ENCODE results near the gene COL11A2.

The COL11A2 gene

GRCh38 chr6:33192671-33193602, 670 bp upstream of the COL11A2 start:
- TF ChIP-seq CTCF (IDR thresholded peaks at IDR 0.05; ENCODE audit: low read depth, low read length) = no peak
- no peak for DNase-seq (ENCODE audit: low read depth, low spot score)
- H3K4me3 ChIP-seq (ENCODE audit: low read depth, low read length) = peak overlapping the region; percentile 29
- in situ Hi-C loops (cut with HindIII; ENCODE audit: low sequenced_read_pairs) = no loop called here

GRCh38 chr6:33191383-33192104, 723 bp downstream of the COL11A2 start:
- DNase-seq (ENCODE audit: low read depth, low spot score) = no peak
- in situ Hi-C loops (cut with HindIII; ENCODE audit: low sequenced_read_pairs) = no loop called here
- TF ChIP-seq CTCF (IDR thresholded peaks at IDR 0.05; ENCODE audit: low read depth, low read length) = no peak
- H3K4me3 ChIP-seq (ENCODE audit: low read depth, low read length) = no peak overlapping the region

- in situ Hi-C loops (cut with HindIII; ENCODE audit: low sequenced_read_pairs) = no loop called here
- TF ChIP-seq CTCF (IDR thresholded peaks at IDR 0.05; ENCODE audit: low read depth, low read length) = no peak
- DNase-seq (ENCODE audit: low read depth, low spot score) = no peak
- no peak overlapping the region for H3K4me3 ChIP-seq (ENCODE audit: low read depth, low read length)
Measured at GRCh38 chr6:33190504-33191107, 1.7 kb downstream of the COL11A2 start.

GRCh38 chr6:33189625-33190448, 2.4 kb downstream of the COL11A2 start:
- in situ Hi-C loops (cut with HindIII; ENCODE audit: low sequenced_read_pairs) = no loop called here
- TF ChIP-seq CTCF (IDR thresholded peaks at IDR 0.05; ENCODE audit: low read depth, low read length) = no peak
- H3K4me3 ChIP-seq (ENCODE audit: low read depth, low read length) = no peak overlapping the region
- no peak for DNase-seq (ENCODE audit: low read depth, low spot score)

- H3K4me3 ChIP-seq (ENCODE audit: low read depth, low read length) = no peak overlapping the region
- TF ChIP-seq CTCF (IDR thresholded peaks at IDR 0.05; ENCODE audit: low read depth, low read length) = no peak
- DNase-seq (ENCODE audit: low read depth, low spot score) = no peak
- in situ Hi-C loops (cut with HindIII; ENCODE audit: low sequenced_read_pairs) = no loop called here
Measured at GRCh38 chr6:33189164-33189563, 3.1 kb downstream of the COL11A2 start.

- no peak for TF ChIP-seq CTCF (IDR thresholded peaks at IDR 0.05; ENCODE audit: low read depth, low read length)
- no peak overlapping the region for H3K4me3 ChIP-seq (ENCODE audit: low read depth, low read length)
- in situ Hi-C loops (cut with HindIII; ENCODE audit: low sequenced_read_pairs) = no loop called here
- no peak for DNase-seq (ENCODE audit: low read depth, low spot score)
Measured at GRCh38 chr6:33187809-33188208, 4.5 kb downstream of the COL11A2 start.
